Measurements from ENCODE around the gene RAP2C. TPM values are rescaled to one million over a fixed set of nuclear protein-coding genes. Genes with fewer than 3 reads are reported as not detected.

RAP2C gene
- total and polyA plus RNA-seq, 12 donors = 7.6 to 27.7 (median 16.5) TPM

GRCh38 chrX:132214518-132214917 is 4.7 kb downstream of the RAP2C start:
- H3K27me3 ChIP-seq = peaks cover 0 to 20% (median 0%) of the 10 kb centered on the region in 7 donors
- H3K27ac ChIP-seq = no peak overlapping the region
- no peak overlapping the region for H3K4me3 ChIP-seq
- ATAC-seq (no peak), DNase-seq (no peak)
- 44 to 45% methylated on average over 2 of the region's 2 CpGs for WGBS, 2 donors
- peaks cover 0 to 60% (median 32%) of the 10 kb centered on the region in 9 donors for H3K4me1 ChIP-seq
- H3K36me3 ChIP-seq = peaks cover 0 to 38% (median 0%) of the 10 kb centered on the region in 9 donors
- intact Hi-C loops (cut with DNase I) = loop anchor here in 3 of 10 donors (10.0 kb wide), 3 partner anchors 120 to 370 kb away; partner anchors contain the start of gene MBNL3 (in 1 of the 3)
- no peak for TF ChIP-seq CTCF (IDR thresholded peaks at IDR 0.05)
- no peaks in the 10 kb centered on the region for H3K9me3 ChIP-seq

GRCh38 chrX:132209527-132209926 is 9.7 kb downstream of the RAP2C start:
- DNase-seq = no peak
- no peak overlapping the region for H3K27ac ChIP-seq
- peaks cover 0 to 29% (median 0%) of the 10 kb centered on the region in 7 donors for H3K27me3 ChIP-seq
- no peak overlapping the region for H3K4me3 ChIP-seq
- no peaks in the 10 kb centered on the region for H3K9me3 ChIP-seq
- no peak for ATAC-seq
- peaks cover 0 to 76% (median 25%) of the 10 kb centered on the region in 9 donors for H3K4me1 ChIP-seq
- intact Hi-C loops (cut with DNase I) = no loop called here
- no peak for TF ChIP-seq CTCF (IDR thresholded peaks at IDR 0.05)
- peaks cover 0 to 47% (median 0%) of the 10 kb centered on the region in 9 donors for H3K36me3 ChIP-seq

GRCh38 chrX:132208422-132208821 is 10.8 kb downstream of the RAP2C start:
- Histone ChIP-seq H3K4me1 (peaks cover 0 to 80% (median 27%) of the 10 kb centered on the region in 9 donors), H3K36me3 (peaks cover 0 to 46% (median 0%) of the 10 kb centered on the region in 9 donors)
- TF ChIP-seq CTCF (IDR thresholded peaks at IDR 0.05) = no peak

GRCh38 chrX:132207996-132208395 is 11.3 kb downstream of the RAP2C start:
- H3K9me3 ChIP-seq = no peaks in the 10 kb centered on the region
- no peak overlapping the region for H3K4me3 ChIP-seq
- no peak overlapping the region for H3K27ac ChIP-seq
- TF ChIP-seq CTCF (IDR thresholded peaks at IDR 0.05) = no peak
- peaks cover 0 to 42% (median 0%) of the 10 kb centered on the region in 9 donors for H3K36me3 ChIP-seq
- peaks cover 0 to 78% (median 24%) of the 10 kb centered on the region in 9 donors for H3K4me1 ChIP-seq
- WGBS, 2 donors = 55 to 74% methylated on average over 2 of the region's 2 CpGs
- DNase-seq (no peak), ATAC-seq (no peak)
- intact Hi-C loops (cut with DNase I) = no loop called here
- H3K27me3 ChIP-seq = peaks cover 0 to 26% (median 0%) of the 10 kb centered on the region in 7 donors

More at GRCh38 chrX:132208422-132208821, 10.8 kb downstream of the RAP2C start:
- 97 to 100% methylated on average over 1 of the region's 1 CpG for WGBS, 2 donors
- H3K9me3 ChIP-seq = no peaks in the 10 kb centered on the region
- intact Hi-C loops (cut with DNase I) = no loop called here
- H3K27me3 ChIP-seq = peaks cover 0 to 28% (median 0%) of the 10 kb centered on the region in 7 donors
- no peak overlapping the region for H3K4me3 ChIP-seq
- no peak overlapping the region for H3K27ac ChIP-seq
- no peak for DNase-seq
- ATAC-seq = no peak

Data from heart right ventricle (tissue), 16 donors.